ENCODE measurements around the gene CAP2.
"Not testable (repeated sequence)": the region's sequence is repeated elsewhere in the genome, so short reads cannot be mapped to it uniquely, and the experiment has no call there.

DNA sequence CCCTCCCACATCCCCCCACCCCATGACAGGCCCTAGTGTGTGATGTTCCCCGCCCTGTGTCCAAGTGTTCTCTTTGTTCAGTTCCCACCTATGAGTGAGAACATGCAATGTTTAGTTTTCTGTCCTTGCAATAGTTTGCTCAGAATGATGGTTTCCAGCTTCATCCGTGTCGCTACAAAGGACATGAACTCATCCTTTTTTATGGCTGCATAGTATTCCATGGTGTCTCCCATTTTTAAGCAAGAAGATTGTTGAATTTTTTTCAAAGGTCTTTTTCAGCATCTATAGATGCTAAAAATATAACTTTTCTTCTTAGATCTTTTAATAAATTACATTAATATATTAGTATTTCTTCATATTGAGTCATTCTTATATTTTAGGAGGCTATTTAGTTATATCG lies 47.4 kb downstream of the CAP2 start:
- not testable (repeated sequence) for TF ChIP-seq CTCF (IDR thresholded peaks at IDR 0.05 in 8 of 11, conservative IDR thresholded peaks at IDR 0.05 in 3 of 11); POLR2AphosphoS5 (IDR thresholded peaks at IDR 0.05)
